SK-N-SH (cell line): ENCODE results near the gene MIGA1. TPM values are rescaled to one million over a fixed set of nuclear protein-coding genes. Genes with fewer than 3 reads are reported as not detected.

Experiments used
- CTCF ChIA-PET: fragments of 300-600, 350-600 bp; formaldehyde crosslinking; extraction: SDS; loops from one replicate; lab custom pipeline; 2021; lab: Yijun Ruan, JAX
- POLR2A ChIA-PET: fragments of 350-600 bp; sonication (Branson Sonifier 250); formaldehyde crosslinking; extraction: SDS; loops from one replicate; lab custom pipeline; 2020; ENCODE audit warnings: antibody characterized with exemption, inconsistent platforms; lab: Yijun Ruan, JAX
- DNase-seq: peaks from one replicate; pipeline ENCODE4 v3.0.0; 2012
- H2AFZ ChIP-seq: fragments of 200-600 bp; sonication (generic); 2 replicates; pipeline ENCODE4 v1.8.1; 2016; ENCODE audit warnings: antibody characterized with exemption, mild to moderate bottlenecking, low read depth
- H3F3A ChIP-seq: fragments of 200-600 bp; sonication (generic); replicated peaks from 2 replicates; pipeline ENCODE3; 2016; ENCODE audit warnings: antibody characterized with exemption, mild to moderate bottlenecking; ENCODE audit not compliant: insufficient read depth
- H3K27ac ChIP-seq, 2 experiments: fragments of 200-500 bp in 1 of 2; fragments of 200-600 bp in 1 of 2; sonication (Bioruptor generic) in 1 of 2; sonication (generic), shearing (Covaris generic) in 1 of 2; 2 replicates each; pipeline versions ENCODE4 v1.5.1 to v1.6.1; 2014 to 2016; ENCODE audit warnings: low read depth in 2 of 2, inconsistent platforms in 1 of 2, low read length in 1 of 2, mild to moderate bottlenecking in 1 of 2, mixed read lengths in 1 of 2
- H3K27me3 ChIP-seq: fragments of 200-600 bp; sonication (generic), shearing (Covaris generic); 2 replicates; pipeline ENCODE4 v1.6.1; 2016; ENCODE audit warnings: mixed run types; ENCODE audit not compliant: insufficient read depth
- H3K36me3 ChIP-seq, 2 experiments: fragments of 200-500 bp in 1 of 2; fragments of 200-600 bp in 1 of 2; sonication (Bioruptor generic) in 1 of 2; sonication (generic) in 1 of 2; replicated peaks in 1 of 2; 2 replicates each; pipeline versions ENCODE3 to v1.5.1; 2014 to 2016; ENCODE audit warnings: low read length in 1 of 2, mild to moderate bottlenecking in 1 of 2; ENCODE audit not compliant: insufficient read depth in 2 of 2, control insufficient read depth in 1 of 2
- H3K4me1 ChIP-seq, 2 experiments: fragments of 200-500 bp in 1 of 2; fragments of 200-600 bp in 1 of 2; sonication (Bioruptor generic) in 1 of 2; sonication (generic), shearing (Covaris generic) in 1 of 2; 2 replicates each; pipeline versions ENCODE4 v1.5.1 to v1.6.1; 2014 to 2016; ENCODE audit warnings: low read depth in 1 of 2, low read length in 1 of 2, mixed run types in 1 of 2; ENCODE audit not compliant: insufficient read depth in 2 of 2, control insufficient read depth in 1 of 2
- H3K4me2 ChIP-seq: fragments of 200-600 bp; sonication (generic), shearing (Covaris generic); 2 replicates; pipeline ENCODE4 v1.6.1; 2017; ENCODE audit warnings: mixed run types
- H3K4me3 ChIP-seq, 2 experiments: fragments of 200-500 bp in 1 of 2; fragments of 200-600 bp in 1 of 2; sonication (Bioruptor generic) in 1 of 2; sonication (generic), shearing (Covaris generic) in 1 of 2; 2 replicates each; pipeline versions ENCODE4 v1.5.1 to v1.8.1; 2014 to 2016; ENCODE audit warnings: low read depth in 2 of 2, inconsistent platforms in 1 of 2, low read length in 1 of 2, mild to moderate bottlenecking in 1 of 2, mixed read lengths in 1 of 2, moderate library complexity in 1 of 2
- H3K79me2 ChIP-seq: fragments of 200-600 bp; sonication (generic); 2 replicates; pipeline ENCODE4 v1.8.1; 2017; ENCODE audit warnings: mild to moderate bottlenecking; ENCODE audit not compliant: insufficient read depth
- H3K9ac ChIP-seq: fragments of 200-600 bp; sonication (generic); 2 replicates; pipeline ENCODE4 v1.6.1; 2017; ENCODE audit warnings: mixed run types
- H3K9me2 ChIP-seq: fragments of 200-600 bp; sonication (generic); 2 replicates; pipeline ENCODE4 v1.6.1; 2017; ENCODE audit warnings: mixed run types
- H3K9me3 ChIP-seq: fragments of 200-600 bp; sonication (generic); 2 replicates; pipeline ENCODE4 v1.6.1; 2017; ENCODE audit warnings: mixed run types, mild to moderate bottlenecking, moderate library complexity
- H4K20me1 ChIP-seq: fragments of 200-600 bp; sonication (generic); 2 replicates; pipeline ENCODE4 v1.6.1; 2017; ENCODE audit warnings: mild to moderate bottlenecking, mixed run types; ENCODE audit not compliant: insufficient read depth
- CHD2 ChIP-seq: fragments of 150-350 bp; IDR thresholded peaks from 2 replicates; pipeline ENCODE4 v1.6.1; 2018; ENCODE audit warnings: low read length; ENCODE audit not compliant: partially characterized antibody
- ELF1 ChIP-seq: IDR thresholded peaks from 2 replicates; pipeline ENCODE4 v1.4.0; 2012
- EP300 ChIP-seq, 2 experiments: IDR thresholded peaks; 2 replicates each; pipeline versions ENCODE4 v1.4.0 to v1.6.1; 2012; ENCODE audit warnings: borderline replicate concordance in 1 of 2, low read depth in 1 of 2, low read length in 1 of 2
- FOSL2 ChIP-seq: IDR thresholded peaks from 2 replicates; pipeline ENCODE4 v1.4.0; 2012; ENCODE audit warnings: low read depth, mild to moderate bottlenecking, moderate library complexity, borderline replicate concordance
- GATA2 ChIP-seq: sonication (generic); formaldehyde crosslinking; IDR thresholded peaks from 2 replicates; pipeline ENCODE4 v1.5.0; 2020; ENCODE audit warnings: mild to moderate bottlenecking, missing genetic modification reagents
- MEF2A ChIP-seq: IDR thresholded peaks from 2 replicates; pipeline ENCODE4 v1.4.0; 2012; ENCODE audit warnings: low read depth, borderline replicate concordance
- NRF1 ChIP-seq: IDR thresholded peaks from 2 replicates; pipeline ENCODE4 v1.6.1; 2012; ENCODE audit warnings: low read depth, mild to moderate bottlenecking, low read length
- RAD21 ChIP-seq: IDR thresholded peaks from 2 replicates; pipeline ENCODE4 v1.6.1; 2012; ENCODE audit warnings: mild to moderate bottlenecking, low read length
- RCOR1 ChIP-seq: fragments of 150-350 bp; IDR thresholded peaks from 2 replicates; pipeline ENCODE4 v1.6.1; 2017; ENCODE audit warnings: antibody characterized with exemption, low read length
- RXRA ChIP-seq: IDR thresholded peaks from 2 replicates; pipeline ENCODE4 v1.4.0; 2012; ENCODE audit warnings: low read depth, mild to moderate bottlenecking, borderline replicate concordance
- SIN3A ChIP-seq: IDR thresholded peaks from 2 replicates; pipeline ENCODE4 v1.6.1; 2012; ENCODE audit warnings: low read depth, mild to moderate bottlenecking, low read length, moderate library complexity, borderline replicate concordance
- TAF1 ChIP-seq: IDR thresholded peaks from 2 replicates; pipeline ENCODE4 v1.6.1; 2012; ENCODE audit warnings: low read depth, mild to moderate bottlenecking, low read length, moderate library complexity, borderline replicate concordance
- TEAD4 ChIP-seq: IDR thresholded peaks from 2 replicates; pipeline ENCODE4 v1.4.0; 2012; ENCODE audit warnings: mild to moderate bottlenecking, borderline replicate concordance; ENCODE audit not compliant: insufficient read depth
- WGBS: methylation state at CpG from one replicate; pipeline ENCODE4 v1.1.6; 2017; ENCODE audit warnings: low lambda C conversion rate; 5-methylcytosine and 5-hydroxymethylcytosine counted together
- polyA plus RNA-seq, 3 experiments: library from polyadenylated mRNA; depleted of rRNA; stranded (reverse); fragments of >200 nt; gene quantifications; 2 replicates each; pipeline ENCODE4 v1.2.3, GENCODE V29; 2012
- TF ChIP-seq, protein P1 (sequence below): IDR thresholded peaks from 2 replicates; pipeline ENCODE4; 2012
- TF ChIP-seq, protein P2 (sequence below): IDR thresholded peaks from 2 replicates; pipeline ENCODE4 v1.6.1; 2012; ENCODE audit warnings: mild to moderate bottlenecking, low read depth, low read length, moderate library complexity
- TF ChIP-seq, protein P3 (sequence below): IDR thresholded peaks from 2 replicates; pipeline ENCODE4 v1.4.0; 2012; ENCODE audit warnings: low read depth, borderline replicate concordance
- TF ChIP-seq, protein P4 (sequence below): fragments of 200-600 bp; sonication (generic); IDR thresholded peaks from 2 replicates; pipeline ENCODE4 v1.6.1; 2017; ENCODE audit warnings: antibody characterized with exemption, mild to moderate bottlenecking, moderate library complexity
- TF ChIP-seq, protein P5 (sequence below): fragments of 150-350 bp; IDR thresholded peaks from 2 replicates; pipeline ENCODE4 v1.6.1; 2016; ENCODE audit warnings: mild to moderate bottlenecking, low read depth, low read length
- TF ChIP-seq, protein P6 (sequence below): IDR thresholded peaks from 2 replicates; pipeline ENCODE4 v1.4.0; 2012; ENCODE audit warnings: low read depth

MIGA1 gene
- polyA plus RNA-seq, 1 of the 3 experiments (the other 2 are of a cell fraction): 2.5 TPM

DNA sequence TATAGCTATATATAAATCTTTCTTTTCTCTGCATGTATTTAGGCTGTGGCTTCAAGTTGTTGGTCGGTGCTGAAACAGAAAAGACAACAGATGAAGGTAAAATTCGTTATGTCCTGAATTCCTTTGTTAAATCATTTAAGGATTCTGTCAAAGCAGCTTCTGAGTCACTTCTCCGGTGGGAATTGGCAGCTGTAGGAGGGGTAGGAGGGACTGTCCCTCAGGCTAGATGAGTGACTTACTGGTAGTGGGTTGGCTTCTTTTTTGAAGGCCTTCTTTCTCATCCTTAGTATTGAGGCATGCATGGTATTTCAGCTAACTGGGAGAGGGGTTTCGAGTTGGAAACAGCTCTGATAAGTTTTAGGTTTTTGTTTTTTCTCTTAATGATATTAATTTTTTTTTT is 86.8 kb downstream of the MIGA1 start:
- Histone ChIP-seq H3K4me3 (no peak overlapping the region), H3K4me1 (no peaks in the 10 kb centered on the region), H2AFZ (no peak overlapping the region), H3K9ac (no peak overlapping the region), H3K36me3 (peaks cover 14% of the 10 kb centered on the region in 2 experiments), H3K79me2 (no peaks in the 10 kb centered on the region), H3F3A (no peaks in the 10 kb centered on the region), H3K27ac (no peak overlapping the region), H3K27me3 (no peaks in the 10 kb centered on the region), H3K9me2 (no peaks in the 10 kb centered on the region), H4K20me1 (no peaks in the 10 kb centered on the region), H3K9me3 (no peaks in the 10 kb centered on the region), H3K4me2 (no peak overlapping the region)
- no peak for DNase-seq
- POLR2A ChIA-PET: no interaction called here
- 69% methylated on average over 4 of the region's 4 CpGs for WGBS
- TF ChIP-seq, protein P1, sequence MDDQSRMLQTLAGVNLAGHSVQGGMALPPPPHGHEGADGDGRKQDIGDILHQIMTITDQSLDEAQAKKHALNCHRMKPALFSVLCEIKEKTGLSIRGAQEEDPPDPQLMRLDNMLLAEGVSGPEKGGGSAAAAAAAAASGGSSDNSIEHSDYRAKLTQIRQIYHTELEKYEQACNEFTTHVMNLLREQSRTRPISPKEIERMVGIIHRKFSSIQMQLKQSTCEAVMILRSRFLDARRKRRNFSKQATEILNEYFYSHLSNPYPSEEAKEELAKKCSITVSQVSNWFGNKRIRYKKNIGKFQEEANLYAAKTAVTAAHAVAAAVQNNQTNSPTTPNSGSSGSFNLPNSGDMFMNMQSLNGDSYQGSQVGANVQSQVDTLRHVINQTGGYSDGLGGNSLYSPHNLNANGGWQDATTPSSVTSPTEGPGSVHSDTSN: no peak
- no peak for TF ChIP-seq NRF1
- no peak for TF ChIP-seq EP300 (IDR thresholded peaks at IDR 0.05; ENCODE audit: borderline replicate concordance in 1 of 2, low read depth in 1 of 2, low read length in 1 of 2)
- no peak for TF ChIP-seq GATA2 (CRISPR knock-in tag)
- no peak for TF ChIP-seq MEF2A
- TF ChIP-seq, protein P2, sequence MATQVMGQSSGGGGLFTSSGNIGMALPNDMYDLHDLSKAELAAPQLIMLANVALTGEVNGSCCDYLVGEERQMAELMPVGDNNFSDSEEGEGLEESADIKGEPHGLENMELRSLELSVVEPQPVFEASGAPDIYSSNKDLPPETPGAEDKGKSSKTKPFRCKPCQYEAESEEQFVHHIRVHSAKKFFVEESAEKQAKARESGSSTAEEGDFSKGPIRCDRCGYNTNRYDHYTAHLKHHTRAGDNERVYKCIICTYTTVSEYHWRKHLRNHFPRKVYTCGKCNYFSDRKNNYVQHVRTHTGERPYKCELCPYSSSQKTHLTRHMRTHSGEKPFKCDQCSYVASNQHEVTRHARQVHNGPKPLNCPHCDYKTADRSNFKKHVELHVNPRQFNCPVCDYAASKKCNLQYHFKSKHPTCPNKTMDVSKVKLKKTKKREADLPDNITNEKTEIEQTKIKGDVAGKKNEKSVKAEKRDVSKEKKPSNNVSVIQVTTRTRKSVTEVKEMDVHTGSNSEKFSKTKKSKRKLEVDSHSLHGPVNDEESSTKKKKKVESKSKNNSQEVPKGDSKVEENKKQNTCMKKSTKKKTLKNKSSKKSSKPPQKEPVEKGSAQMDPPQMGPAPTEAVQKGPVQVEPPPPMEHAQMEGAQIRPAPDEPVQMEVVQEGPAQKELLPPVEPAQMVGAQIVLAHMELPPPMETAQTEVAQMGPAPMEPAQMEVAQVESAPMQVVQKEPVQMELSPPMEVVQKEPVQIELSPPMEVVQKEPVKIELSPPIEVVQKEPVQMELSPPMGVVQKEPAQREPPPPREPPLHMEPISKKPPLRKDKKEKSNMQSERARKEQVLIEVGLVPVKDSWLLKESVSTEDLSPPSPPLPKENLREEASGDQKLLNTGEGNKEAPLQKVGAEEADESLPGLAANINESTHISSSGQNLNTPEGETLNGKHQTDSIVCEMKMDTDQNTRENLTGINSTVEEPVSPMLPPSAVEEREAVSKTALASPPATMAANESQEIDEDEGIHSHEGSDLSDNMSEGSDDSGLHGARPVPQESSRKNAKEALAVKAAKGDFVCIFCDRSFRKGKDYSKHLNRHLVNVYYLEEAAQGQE: no peak
- TF ChIP-seq FOSL2: no peak
- no peak for TF ChIP-seq RXRA
- no peak for TF ChIP-seq RAD21
- no peak for TF ChIP-seq TAF1
- TF ChIP-seq, protein P3, sequence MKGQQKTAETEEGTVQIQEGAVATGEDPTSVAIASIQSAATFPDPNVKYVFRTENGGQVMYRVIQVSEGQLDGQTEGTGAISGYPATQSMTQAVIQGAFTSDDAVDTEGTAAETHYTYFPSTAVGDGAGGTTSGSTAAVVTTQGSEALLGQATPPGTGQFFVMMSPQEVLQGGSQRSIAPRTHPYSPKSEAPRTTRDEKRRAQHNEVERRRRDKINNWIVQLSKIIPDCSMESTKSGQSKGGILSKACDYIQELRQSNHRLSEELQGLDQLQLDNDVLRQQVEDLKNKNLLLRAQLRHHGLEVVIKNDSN: no peak
- TF ChIP-seq, protein P4, sequence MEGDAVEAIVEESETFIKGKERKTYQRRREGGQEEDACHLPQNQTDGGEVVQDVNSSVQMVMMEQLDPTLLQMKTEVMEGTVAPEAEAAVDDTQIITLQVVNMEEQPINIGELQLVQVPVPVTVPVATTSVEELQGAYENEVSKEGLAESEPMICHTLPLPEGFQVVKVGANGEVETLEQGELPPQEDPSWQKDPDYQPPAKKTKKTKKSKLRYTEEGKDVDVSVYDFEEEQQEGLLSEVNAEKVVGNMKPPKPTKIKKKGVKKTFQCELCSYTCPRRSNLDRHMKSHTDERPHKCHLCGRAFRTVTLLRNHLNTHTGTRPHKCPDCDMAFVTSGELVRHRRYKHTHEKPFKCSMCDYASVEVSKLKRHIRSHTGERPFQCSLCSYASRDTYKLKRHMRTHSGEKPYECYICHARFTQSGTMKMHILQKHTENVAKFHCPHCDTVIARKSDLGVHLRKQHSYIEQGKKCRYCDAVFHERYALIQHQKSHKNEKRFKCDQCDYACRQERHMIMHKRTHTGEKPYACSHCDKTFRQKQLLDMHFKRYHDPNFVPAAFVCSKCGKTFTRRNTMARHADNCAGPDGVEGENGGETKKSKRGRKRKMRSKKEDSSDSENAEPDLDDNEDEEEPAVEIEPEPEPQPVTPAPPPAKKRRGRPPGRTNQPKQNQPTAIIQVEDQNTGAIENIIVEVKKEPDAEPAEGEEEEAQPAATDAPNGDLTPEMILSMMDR: no peak
- TF ChIP-seq, protein P5, sequence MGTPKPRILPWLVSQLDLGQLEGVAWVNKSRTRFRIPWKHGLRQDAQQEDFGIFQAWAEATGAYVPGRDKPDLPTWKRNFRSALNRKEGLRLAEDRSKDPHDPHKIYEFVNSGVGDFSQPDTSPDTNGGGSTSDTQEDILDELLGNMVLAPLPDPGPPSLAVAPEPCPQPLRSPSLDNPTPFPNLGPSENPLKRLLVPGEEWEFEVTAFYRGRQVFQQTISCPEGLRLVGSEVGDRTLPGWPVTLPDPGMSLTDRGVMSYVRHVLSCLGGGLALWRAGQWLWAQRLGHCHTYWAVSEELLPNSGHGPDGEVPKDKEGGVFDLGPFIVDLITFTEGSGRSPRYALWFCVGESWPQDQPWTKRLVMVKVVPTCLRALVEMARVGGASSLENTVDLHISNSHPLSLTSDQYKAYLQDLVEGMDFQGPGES: no peak
- no peak for TF ChIP-seq ELF1
- TF ChIP-seq SIN3A: no peak
- TF ChIP-seq, protein P6, sequence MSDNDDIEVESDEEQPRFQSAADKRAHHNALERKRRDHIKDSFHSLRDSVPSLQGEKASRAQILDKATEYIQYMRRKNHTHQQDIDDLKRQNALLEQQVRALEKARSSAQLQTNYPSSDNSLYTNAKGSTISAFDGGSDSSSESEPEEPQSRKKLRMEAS: no peak
- no peak for TF ChIP-seq CHD2
- TF ChIP-seq TEAD4: no peak
- no peak for TF ChIP-seq RCOR1
- CTCF ChIA-PET: interaction anchor here (0.6 kb wide), 1 partner anchor 140 kb away, joined by 3 read pairs; no protein-coding TSS in a partner anchor
